Hematopoietic multipotent progenitor cell (in vitro differentiated cells): ENCODE measurements around the gene SMOC2. TPM values are rescaled to one million over a fixed set of nuclear protein-coding genes. Genes with fewer than 3 reads are reported as not detected.

ENCODE experiments used
- DNase-seq, 3 donors: peaks; one replicate each; pipeline ENCODE4 v3.0.0-alpha.2; 2011 to 2015; ENCODE audit warnings: low read depth in 2 of 3, low spot score in 2 of 3
- total RNA-seq: library from RNA; depleted of rRNA; stranded (reverse); fragments of >200 nt; gene quantifications from one replicate; pipeline ENCODE4 v1.2.3, GENCODE V29; 2012

Gene SMOC2
- total RNA-seq: under 0.01 TPM

- no peak for DNase-seq
Observed at GRCh38 chr6:168440520-168441433, at the start of gene SMOC2. Gene SMOC2 (plus strand): TSS chr6:168441184. CDS start chr6:168441371, 187 bp downstream.

DNA sequence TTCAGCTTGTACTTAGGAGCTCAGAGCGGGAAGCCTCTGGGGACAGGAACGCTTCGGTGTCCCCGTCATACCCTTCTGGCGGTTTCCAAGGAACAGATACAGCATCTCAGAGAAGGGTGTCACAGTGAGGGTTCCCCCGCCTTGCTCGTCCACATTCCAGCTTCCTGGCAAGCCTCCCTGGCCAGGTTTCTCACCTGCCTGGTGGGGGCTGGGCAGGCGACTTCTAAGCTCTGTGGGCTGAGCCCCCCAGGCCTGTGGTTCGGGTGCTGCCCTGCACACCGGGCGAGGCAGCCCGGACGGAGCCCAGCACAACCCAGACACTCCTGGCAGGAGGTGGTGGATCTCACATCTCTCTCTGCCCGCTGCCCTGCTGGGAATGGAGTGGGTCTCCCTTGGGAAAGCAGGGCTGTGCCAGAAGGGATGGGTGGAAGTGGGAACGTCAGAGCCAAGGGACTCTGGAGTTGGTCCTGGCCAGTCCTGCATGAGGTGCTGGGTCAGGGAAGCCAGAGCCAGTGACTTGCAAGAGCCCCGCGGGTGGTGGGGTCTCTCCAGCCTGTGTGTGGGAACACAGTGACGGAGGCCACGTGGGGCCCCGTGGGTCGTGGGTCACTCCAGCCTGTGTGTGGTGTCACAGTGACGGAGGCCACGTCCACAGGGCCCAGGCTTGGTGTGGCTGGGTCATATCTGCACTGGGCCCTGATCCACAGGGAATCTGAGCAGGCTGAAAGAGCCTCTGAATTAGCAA lies 47.7 kb upstream of the SMOC2 start:
- no peak for DNase-seq

- DNase-seq: no peak
Observed at GRCh38 chr6:168394606-168395005, 46.4 kb upstream of the SMOC2 start.

- no peak for DNase-seq
Observed at GRCh38 chr6:168395983-168396382, 45.0 kb upstream of the SMOC2 start.

GRCh38 chr6:168396561-168396960 lies 44.4 kb upstream of the SMOC2 start:
- no peak for DNase-seq

- no peak for DNase-seq
Observed at GRCh38 chr6:168397012-168397411, 44.0 kb upstream of the SMOC2 start.

- DNase-seq: no peak
Observed at GRCh38 chr6:168400037-168400436, 40.9 kb upstream of the SMOC2 start.

- DNase-seq: no peak
Observed at GRCh38 chr6:168403370-168404005, 37.5 kb upstream of the SMOC2 start.

GRCh38 chr6:168404560-168404959 lies 36.4 kb upstream of the SMOC2 start:
- DNase-seq: no peak

- DNase-seq: no peak
Observed at GRCh38 chr6:168407842-168408241, 33.1 kb upstream of the SMOC2 start.

DNA sequence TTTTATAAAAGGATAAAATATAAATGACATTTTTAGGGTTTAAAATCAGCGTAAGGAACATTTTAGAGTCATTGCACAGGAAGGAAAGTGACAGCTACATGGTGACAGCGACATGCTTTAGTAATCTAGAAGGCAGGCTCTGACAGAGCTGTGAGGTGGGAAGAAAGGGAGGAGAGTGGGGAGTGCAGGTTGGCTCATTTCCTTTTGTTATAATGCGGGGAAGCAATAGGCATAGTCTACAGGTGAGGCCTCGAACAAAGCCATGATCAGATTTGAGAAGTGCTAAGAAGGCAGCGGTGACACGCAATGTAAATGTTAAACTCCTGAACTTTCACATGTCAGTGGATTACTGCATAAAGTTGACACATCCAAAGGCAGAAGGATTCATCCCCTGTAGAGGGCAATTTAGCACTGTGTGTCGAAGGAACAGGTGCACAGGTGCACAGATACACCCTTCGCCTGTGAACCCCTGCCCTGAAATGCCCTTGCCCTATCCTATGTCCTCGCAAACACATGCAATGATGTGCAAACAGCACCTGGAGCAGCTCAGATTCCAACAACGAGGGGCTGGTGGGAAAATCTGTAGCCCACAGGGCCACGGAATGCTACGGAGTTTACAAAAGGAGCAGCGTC lies 32.4 kb upstream of the SMOC2 start:
- no peak for DNase-seq

DNA sequence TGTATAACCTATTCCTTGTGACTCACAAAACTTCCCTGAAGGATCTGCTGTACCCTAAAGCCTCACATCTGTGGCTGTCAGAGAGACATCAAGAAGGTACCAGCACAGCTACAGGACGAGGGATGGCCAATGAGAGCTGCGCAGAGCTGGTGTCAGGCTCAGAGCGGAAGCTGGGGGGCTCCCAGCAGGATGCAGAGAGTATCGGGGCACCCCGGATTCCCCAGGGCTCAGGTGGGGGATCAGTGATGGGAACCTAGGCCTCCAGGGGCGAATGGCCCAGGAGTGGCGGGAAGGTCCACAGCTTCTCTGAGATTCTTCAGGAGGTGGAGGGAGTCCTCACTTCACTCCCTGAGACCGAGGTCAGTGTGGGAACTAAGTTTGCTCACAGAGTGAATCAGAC lies 30.9 kb upstream of the SMOC2 start:
- no peak for DNase-seq

DNA sequence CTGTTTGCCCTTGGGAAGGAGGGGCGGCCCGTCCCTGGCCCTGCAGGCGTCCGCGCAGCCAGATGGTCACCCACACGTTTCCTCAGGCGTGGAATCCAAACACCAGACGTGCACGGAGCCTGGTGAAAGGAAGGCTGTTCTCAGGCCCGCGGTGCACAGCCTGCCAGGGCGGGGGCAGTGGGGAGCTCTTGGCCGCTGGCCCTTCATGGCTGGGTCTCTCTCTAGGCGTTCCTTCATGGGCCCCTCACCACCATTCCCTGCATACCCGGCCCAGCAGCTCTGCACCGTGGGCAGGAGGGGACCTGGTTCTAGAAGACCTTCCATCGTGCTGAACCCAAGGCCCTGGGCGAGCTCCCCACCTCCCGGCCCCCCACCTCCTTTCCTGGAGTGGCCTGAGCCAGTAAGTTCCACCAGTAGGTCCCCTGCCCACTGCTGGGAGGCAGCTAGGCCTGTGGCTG lies 30.4 kb upstream of the SMOC2 start:
- DNase-seq: no peak

DNA sequence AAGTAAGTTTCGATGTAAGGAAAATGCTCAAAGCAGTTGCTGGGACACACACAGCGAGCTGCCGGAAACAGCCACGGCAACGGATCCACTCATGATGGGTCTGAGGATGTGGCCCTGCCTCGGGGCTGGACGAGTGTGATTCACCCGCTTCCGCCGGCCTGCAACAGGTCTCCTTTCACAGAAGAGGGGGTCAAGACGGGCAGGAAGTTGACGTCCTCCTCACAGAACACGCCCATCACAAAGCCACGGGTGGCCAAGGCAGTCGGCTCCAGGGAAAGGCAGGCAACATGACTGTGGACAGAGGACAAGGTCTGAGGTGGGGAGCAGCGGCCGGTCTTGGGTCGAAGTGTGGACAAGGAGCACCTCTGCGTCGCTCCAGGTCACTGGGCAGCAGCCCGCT lies 29.9 kb upstream of the SMOC2 start:
- no peak for DNase-seq

- no peak for DNase-seq
Observed at GRCh38 chr6:168411793-168412192, 29.2 kb upstream of the SMOC2 start.

- no peak for DNase-seq
Observed at GRCh38 chr6:168412456-168412855, 28.5 kb upstream of the SMOC2 start.

- DNase-seq: no peak
Observed at GRCh38 chr6:168413018-168413720, 27.8 kb upstream of the SMOC2 start.

GRCh38 chr6:168413856-168414255 lies 27.1 kb upstream of the SMOC2 start:
- DNase-seq: no peak

GRCh38 chr6:168414336-168415097 lies 26.5 kb upstream of the SMOC2 start:
- DNase-seq: no peak
